ENCODE results near the gene ZNF326.
A peak's percentile ranks its signal among the peaks of the same experiment; 100 is the strongest.
"Not testable (repeated sequence)": the region's sequence is repeated elsewhere in the genome, so short reads cannot be mapped to it uniquely, and the experiment has no call there.

Gene ZNF326

GRCh38 chr1:89980605-89981004 is 14.3 kb upstream of the ZNF326 start:
- Mint-ChIP-seq H3K4me1 (peaks cover 18% of the 10 kb centered on the region), H3K9me3 (no peaks in the 10 kb centered on the region), H3K27me3 (ENCODE audit: low read depth, poor library complexity) (peaks cover 6% of the 10 kb centered on the region), H3K4me3 (no peak overlapping the region), H3K36me3 (ENCODE audit: low read depth) (no peaks in the 10 kb centered on the region), H3K27ac (peak overlapping the region; percentile 39)
- TF ChIP-seq CTCF (IDR thresholded peaks at IDR 0.05) = no peak
- DNase-seq = no peak

- not testable (repeated sequence) for H3K36me3 Mint-ChIP-seq (ENCODE audit: low read depth); H3K27ac Mint-ChIP-seq; H3K9me3 Mint-ChIP-seq; H3K27me3 Mint-ChIP-seq (ENCODE audit: low read depth, poor library complexity); DNase-seq; H3K4me3 Mint-ChIP-seq
- peaks cover 18% of the 10 kb centered on the region for H3K4me1 Mint-ChIP-seq
Observed at GRCh38 chr1:89982846-89983245, 12.1 kb upstream of the ZNF326 start.

GRCh38 chr1:89984564-89985116 is 10.3 kb upstream of the ZNF326 start:
- H3K9me3 Mint-ChIP-seq; H3K4me3 Mint-ChIP-seq; H3K27ac Mint-ChIP-seq; H3K27me3 Mint-ChIP-seq (ENCODE audit: low read depth, poor library complexity); DNase-seq; H3K36me3 Mint-ChIP-seq (ENCODE audit: low read depth): not testable (repeated sequence)
- H3K4me1 Mint-ChIP-seq = peaks cover 21% of the 10 kb centered on the region

GRCh38 chr1:89986020-89986419 is 8.9 kb upstream of the ZNF326 start:
- Mint-ChIP-seq H3K27ac (no peak overlapping the region), H3K4me3 (no peak overlapping the region), H3K27me3 (ENCODE audit: low read depth, poor library complexity) (peaks cover 8% of the 10 kb centered on the region), H3K9me3 (no peaks in the 10 kb centered on the region), H3K36me3 (ENCODE audit: low read depth) (no peaks in the 10 kb centered on the region), H3K4me1 (peaks cover 17% of the 10 kb centered on the region)
- no peak for TF ChIP-seq CTCF (IDR thresholded peaks at IDR 0.05)
- no peak for DNase-seq

- Mint-ChIP-seq H3K27me3 (ENCODE audit: low read depth, poor library complexity) (peaks cover 8% of the 10 kb centered on the region), H3K36me3 (ENCODE audit: low read depth) (no peaks in the 10 kb centered on the region), H3K4me3 (no peak overlapping the region), H3K4me1 (peaks cover 20% of the 10 kb centered on the region), H3K27ac (no peak overlapping the region), H3K9me3 (no peaks in the 10 kb centered on the region)
- peak; percentile 39 for DNase-seq
- peak; percentile 84 for TF ChIP-seq CTCF (IDR thresholded peaks at IDR 0.05)
Observed at GRCh38 chr1:89987159-89987819, 7.6 kb upstream of the ZNF326 start.

- peaks cover 21% of the 10 kb centered on the region for H3K4me1 Mint-ChIP-seq
- H3K9me3 Mint-ChIP-seq = no peaks in the 10 kb centered on the region
- DNase-seq = no peak
- no peaks in the 10 kb centered on the region for H3K36me3 Mint-ChIP-seq (ENCODE audit: low read depth)
- no peak for TF ChIP-seq CTCF (IDR thresholded peaks at IDR 0.05)
- H3K4me3 Mint-ChIP-seq = no peak overlapping the region
- H3K27ac Mint-ChIP-seq = no peak overlapping the region
- H3K27me3 Mint-ChIP-seq (ENCODE audit: low read depth, poor library complexity) = peaks cover 5% of the 10 kb centered on the region
Observed at GRCh38 chr1:89989099-89989498, 5.8 kb upstream of the ZNF326 start.

- H3K36me3 Mint-ChIP-seq (ENCODE audit: low read depth) = no peaks in the 10 kb centered on the region
- no peak for DNase-seq
- H3K4me1 Mint-ChIP-seq = peaks cover 21% of the 10 kb centered on the region
- no peak overlapping the region for H3K4me3 Mint-ChIP-seq
- peaks cover 5% of the 10 kb centered on the region for H3K27me3 Mint-ChIP-seq (ENCODE audit: low read depth, poor library complexity)
- no peak overlapping the region for H3K27ac Mint-ChIP-seq
- TF ChIP-seq CTCF (IDR thresholded peaks at IDR 0.05) = no peak
- no peaks in the 10 kb centered on the region for H3K9me3 Mint-ChIP-seq
Observed at GRCh38 chr1:89989799-89990198, 5.1 kb upstream of the ZNF326 start.

Measured in nephron progenitor cell (in vitro differentiated cells).